GM12878 (cell line): Measurements from ENCODE around the gene NFKBIZ. TPM values are rescaled to one million over a fixed set of nuclear protein-coding genes. Genes with fewer than 3 reads are reported as not detected.

Experiments
- ATAC-seq: fragments of 200-7000 bp; cut with Tn5 transposase; 3 replicates; pipeline ENCODE4 v1.9.1; 2020; ENCODE audit warnings: mild to moderate bottlenecking, moderate library complexity
- BruUV-seq: library from RNA; stranded (reverse); fragments of 400-500 nt; replicated peaks from 2 replicates; lab custom pipeline; 2021; lab: Mats Ljungman, UMichigan
- CTCF ChIA-PET: fragments of 300-600 bp; sonication (Branson Sonifier 250); formaldehyde crosslinking; extraction: SDS; loops from one replicate; lab custom pipeline; 2021; ENCODE audit warnings: inconsistent platforms; lab: Yijun Ruan, JAX
- POLR2A ChIA-PET: fragments of 350-600 bp; formaldehyde crosslinking; extraction: SDS; loops from one replicate; lab custom pipeline; 2021; ENCODE audit warnings: inconsistent platforms; lab: Charles Lee
- RAD21 ChIA-PET: fragments of 300-600 bp; sonication (Branson Sonifier 250); formaldehyde crosslinking; loops from one replicate; lab custom pipeline; 2023; ENCODE audit warnings: antibody characterized with exemption; ENCODE audit not compliant: unreplicated experiment; lab: Charles Lee
- SMC1A ChIA-PET: fragments of 300-600 bp; sonication (Branson Sonifier 250); formaldehyde crosslinking; loops from one replicate; lab custom pipeline; 2023; ENCODE audit not compliant: unreplicated experiment, uncharacterized antibody; lab: Charles Lee
- DNase-seq: peaks from one replicate; pipeline ENCODE4 v3.0.0-alpha.2; 2011; ENCODE audit warnings: low read depth, low spot score
- FAIRE-seq: peaks from 3 replicates; lab custom pipeline; 2011; peaks lifted over from hg19 to GRCh38; lab: Jason Lieb, UNC
- H2AFZ ChIP-seq: 2 replicates; pipeline ENCODE4 v1.6.0; 2011; ENCODE audit warnings: low read depth, low read length, control low read depth; ENCODE audit not compliant: control insufficient read depth
- H3K27ac ChIP-seq: 2 replicates; pipeline ENCODE4 v1.5.1; 2011; ENCODE audit warnings: control low read depth; ENCODE audit not compliant: control insufficient read depth, insufficient read depth
- H3K27me3 ChIP-seq, 2 experiments: replicated peaks in 1 of 2; 2 replicates each; pipeline versions ENCODE4 v1.6.0 to v1.6.1; 2011; ENCODE audit warnings: low read length in 1 of 2; ENCODE audit not compliant: control insufficient read depth in 2 of 2, insufficient read depth in 2 of 2
- H3K36me3 ChIP-seq, 2 experiments: 2 replicates each; pipeline ENCODE4 v1.5.1; 2011; ENCODE audit warnings: low read length in 1 of 2; ENCODE audit not compliant: control insufficient read depth in 2 of 2, insufficient read depth in 2 of 2
- H3K4me1 ChIP-seq: 2 replicates; pipeline ENCODE4 v1.6.1; 2011; ENCODE audit warnings: mild to moderate bottlenecking, low read length, moderate library complexity, mixed read lengths; ENCODE audit not compliant: control insufficient read depth, insufficient read depth
- H3K4me2 ChIP-seq: 2 replicates; pipeline ENCODE4 v1.6.0; 2011; ENCODE audit warnings: control low read depth; ENCODE audit not compliant: control insufficient read depth, insufficient read depth
- H3K4me3 ChIP-seq: fragments of 200-600 bp; sonication (generic); 2 replicates; pipeline ENCODE4 v1.5.1; 2016
- H3K79me2 ChIP-seq: 2 replicates; pipeline ENCODE4 v1.6.0; 2011; ENCODE audit warnings: low read length; ENCODE audit not compliant: control insufficient read depth, insufficient read depth
- H3K9ac ChIP-seq: 2 replicates; pipeline ENCODE4 v1.8.0; 2011; ENCODE audit warnings: low read length, control low read depth, mixed read lengths; ENCODE audit not compliant: control insufficient read depth, insufficient read depth
- H3K9me3 ChIP-seq: replicated peaks from 3 replicates; pipeline ENCODE4 v1.5.1; 2011; ENCODE audit warnings: mild to moderate bottlenecking, low read length; ENCODE audit not compliant: control insufficient read depth, insufficient read depth
- H4K20me1 ChIP-seq: 2 replicates; pipeline ENCODE4 v1.6.0; 2011; ENCODE audit not compliant: control insufficient read depth, insufficient read depth
- RAD21 ChIP-seq: IDR thresholded peaks from 2 replicates; pipeline ENCODE4 v1.6.1; 2011; ENCODE audit warnings: mild to moderate bottlenecking, low read depth, low read length, moderate library complexity; ENCODE audit not compliant: insufficient read depth
- ZBTB33 ChIP-seq: fragments of 450-650 bp; IDR thresholded peaks from 2 replicates; pipeline ENCODE4 v1.6.1; 2017; ENCODE audit warnings: mild to moderate bottlenecking
- WGBS: methylation state at CpG from one replicate; pipeline ENCODE4 v1.1.6; 2016; ENCODE audit warnings: low lambda C conversion rate; ENCODE audit not compliant: insufficient replicate concordance, insufficient coverage; ENCODE audit errors: missing lambda C conversion rate; 5-methylcytosine and 5-hydroxymethylcytosine counted together
- in situ Hi-C: fragments of 300-500 bp; cut with MboI; formaldehyde crosslinking; loops from 9 replicates; pipeline ENCODE4 v1.14.3; 2018; ENCODE audit warnings: mixed read lengths
- intact Hi-C: fragments of 100-400 bp; cut with micrococcal nuclease; formaldehyde crosslinking; loops from one replicate; pipeline ENCODE4 v1.14.2; 2022; ENCODE audit not compliant: unreplicated experiment
- polyA plus RNA-seq, 11 experiments: library from polyadenylated mRNA; depleted of rRNA in 4 of 11; unstranded in 6 of 11; stranded (reverse) in 5 of 11; fragments of >200 nt; fragmentation: Nextera tagmentation in 4 of 11; fragmentation: Illumina TruSeq in 1 of 11; extraction: Ambion mirVana in 4 of 11; extraction: Trizol in 1 of 11; gene quantifications; 1 replicate in 1 of 11; 2 replicates in 10 of 11; pipeline versions ENCODE4 v1.2.1 to v1.2.3, GENCODE V29; 2011 to 2016; ENCODE audit warnings: inconsistent platforms in 2 of 11, missing spikeins in 2 of 11, low read depth in 1 of 11
- total RNA-seq, 4 experiments: library from RNA; depleted of rRNA in 3 of 4; stranded (reverse); fragments of >200 nt in 3 of 4; fragmentation: Illumina TruSeq in 1 of 4; extraction: Trizol in 1 of 4; gene quantifications; 2 replicates each; pipeline versions ENCODE4 v1.2.1 to v1.2.3, GENCODE V29; 2013 to 2021
- TF ChIP-seq, protein P1 (sequence below): fragments of 450-650 bp; IDR thresholded peaks from 2 replicates; pipeline ENCODE4 v1.6.1; 2017; ENCODE audit warnings: mild to moderate bottlenecking, moderate library complexity

Gene NFKBIZ
- total and polyA plus RNA-seq, 10 of the 15 experiments (the other 5 are each of a cell fraction or from before 2014, with no cell fraction given) = 6.3 to 53.8 (median 17.3) TPM

- H3K79me2 ChIP-seq = peaks cover 16% of the 10 kb centered on the region
- no TSS peak for BruUV-seq
- WGBS = 82% methylated on average over 3 of the region's 3 CpGs
- H3K9me3 ChIP-seq = peaks cover 3% of the 10 kb centered on the region; the same call in 2 of the 3 replicates
- no peak overlapping the region for H3K9ac ChIP-seq
- no peaks in the 10 kb centered on the region for H4K20me1 ChIP-seq
- H2AFZ ChIP-seq = no peak overlapping the region
- ChIA-PET CTCF (interaction anchor here (0.5 to 3.9 kb wide), 6 partner anchors 10 to 1426 kb away, joined by 3 to 21 read pairs (median 4); no protein-coding TSS in a partner anchor), POLR2A (interaction anchor here (0.6 to 1.5 kb wide), 5 partner anchors 10 to 111 kb away, joined by 3 to 6 read pairs (median 4); partner anchors contain the start of gene NFKBIZ), RAD21 (interaction anchor here (0.9 to 2.6 kb wide), 9 partner anchors 10 to 398 kb away, joined by 3 to 9 read pairs (median 5); partner anchors contain the start of gene NFKBIZ), SMC1A (interaction anchor here (0.6 to 2.3 kb wide), 13 partner anchors 10 to 890 kb away, joined by 3 to 8 read pairs (median 4); no protein-coding TSS in a partner anchor)
- DNase-seq (no peak), ATAC-seq (no peak)
- no peaks in the 10 kb centered on the region for H3K27me3 ChIP-seq
- intact Hi-C loops = loop anchor here (5.0 kb wide), 2 partner anchors 163 to 233 kb away; no protein-coding TSS in a partner anchor
- peaks cover 2% of the 10 kb centered on the region in 2 experiments; a peak in 3 of 4 replicates for H3K36me3 ChIP-seq
- H3K4me1 ChIP-seq = peaks cover 16% of the 10 kb centered on the region
- H3K27ac ChIP-seq = no peak overlapping the region
- no peak overlapping the region for H3K4me3 ChIP-seq
- TF ChIP-seq ZBTB33 (no peak), RAD21 (no peak)
- TF ChIP-seq, protein P1, sequence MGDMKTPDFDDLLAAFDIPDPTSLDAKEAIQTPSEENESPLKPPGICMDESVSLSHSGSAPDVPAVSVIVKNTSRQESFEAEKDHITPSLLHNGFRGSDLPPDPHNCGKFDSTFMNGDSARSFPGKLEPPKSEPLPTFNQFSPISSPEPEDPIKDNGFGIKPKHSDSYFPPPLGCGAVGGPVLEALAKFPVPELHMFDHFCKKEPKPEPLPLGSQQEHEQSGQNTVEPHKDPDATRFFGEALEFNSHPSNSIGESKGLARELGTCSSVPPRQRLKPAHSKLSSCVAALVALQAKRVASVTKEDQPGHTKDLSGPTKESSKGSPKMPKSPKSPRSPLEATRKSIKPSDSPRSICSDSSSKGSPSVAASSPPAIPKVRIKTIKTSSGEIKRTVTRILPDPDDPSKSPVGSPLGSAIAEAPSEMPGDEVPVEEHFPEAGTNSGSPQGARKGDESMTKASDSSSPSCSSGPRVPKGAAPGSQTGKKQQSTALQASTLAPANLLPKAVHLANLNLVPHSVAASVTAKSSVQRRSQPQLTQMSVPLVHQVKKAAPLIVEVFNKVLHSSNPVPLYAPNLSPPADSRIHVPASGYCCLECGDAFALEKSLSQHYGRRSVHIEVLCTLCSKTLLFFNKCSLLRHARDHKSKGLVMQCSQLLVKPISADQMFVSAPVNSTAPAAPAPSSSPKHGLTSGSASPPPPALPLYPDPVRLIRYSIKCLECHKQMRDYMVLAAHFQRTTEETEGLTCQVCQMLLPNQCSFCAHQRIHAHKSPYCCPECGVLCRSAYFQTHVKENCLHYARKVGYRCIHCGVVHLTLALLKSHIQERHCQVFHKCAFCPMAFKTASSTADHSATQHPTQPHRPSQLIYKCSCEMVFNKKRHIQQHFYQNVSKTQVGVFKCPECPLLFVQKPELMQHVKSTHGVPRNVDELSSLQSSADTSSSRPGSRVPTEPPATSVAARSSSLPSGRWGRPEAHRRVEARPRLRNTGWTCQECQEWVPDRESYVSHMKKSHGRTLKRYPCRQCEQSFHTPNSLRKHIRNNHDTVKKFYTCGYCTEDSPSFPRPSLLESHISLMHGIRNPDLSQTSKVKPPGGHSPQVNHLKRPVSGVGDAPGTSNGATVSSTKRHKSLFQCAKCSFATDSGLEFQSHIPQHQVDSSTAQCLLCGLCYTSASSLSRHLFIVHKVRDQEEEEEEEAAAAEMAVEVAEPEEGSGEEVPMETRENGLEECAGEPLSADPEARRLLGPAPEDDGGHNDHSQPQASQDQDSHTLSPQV = no peak
- TF ChIP-seq, all 136 proteins: peak for 0
- no peak for FAIRE-seq
- in situ Hi-C loops = no loop called here
- H3K4me2 ChIP-seq = no peak overlapping the region
Measured at GRCh38 chr3:101824702-101825101, 24.6 kb upstream of the NFKBIZ start.
